ENCODE data around the gene ATG13.

GRCh38 chr11:46666516-46666915 lies 49.2 kb downstream of the ATG13 start:
- no peak for TF ChIP-seq EP300 (IDR thresholded peaks at IDR 0.05)
- no peak for TF ChIP-seq POLR2AphosphoS5 (IDR thresholded peaks at IDR 0.05)
